ENCODE measurements around the gene CEP128.

Gene CEP128

GRCh38 chr14:80607430-80608190, 333.9 kb downstream of the CEP128 start:
- TF ChIP-seq CTCF (IDR thresholded peaks at IDR 0.05; ENCODE audit: low read depth, low read length, poor library complexity, severe bottlenecking): no peak
- no peaks in the 10 kb centered on the region for H3K4me1 ChIP-seq (ENCODE audit: control insufficient read depth, low read length)
- no peak overlapping the region for H3K27ac ChIP-seq (ENCODE audit: low read depth, low read length)
- H3K9me2 ChIP-seq (replicated peaks; ENCODE audit: control insufficient read depth, low read length): no peaks in the 10 kb centered on the region
- no peaks in the 10 kb centered on the region for H3K9me3 ChIP-seq (ENCODE audit: control insufficient read depth, insufficient read depth, low read length)
- H3K4me2 ChIP-seq (ENCODE audit: low read length): no peak overlapping the region
- no peaks in the 10 kb centered on the region for H3K36me3 ChIP-seq (ENCODE audit: control insufficient read depth, low read length)
- H3K79me2 ChIP-seq (ENCODE audit: control insufficient read depth, low read length): no peaks in the 10 kb centered on the region
- H4K20me1 ChIP-seq (ENCODE audit: control insufficient read depth, insufficient read depth, low read depth, low read length): no peaks in the 10 kb centered on the region
- no peaks in the 10 kb centered on the region for H3K27me3 ChIP-seq (ENCODE audit: control insufficient read depth, low read length)
- H3K4me3 ChIP-seq (ENCODE audit: low read length): no peak overlapping the region
- no peaks in the 10 kb centered on the region for H3F3A ChIP-seq (ENCODE audit: control insufficient read depth, insufficient read depth)

DNA sequence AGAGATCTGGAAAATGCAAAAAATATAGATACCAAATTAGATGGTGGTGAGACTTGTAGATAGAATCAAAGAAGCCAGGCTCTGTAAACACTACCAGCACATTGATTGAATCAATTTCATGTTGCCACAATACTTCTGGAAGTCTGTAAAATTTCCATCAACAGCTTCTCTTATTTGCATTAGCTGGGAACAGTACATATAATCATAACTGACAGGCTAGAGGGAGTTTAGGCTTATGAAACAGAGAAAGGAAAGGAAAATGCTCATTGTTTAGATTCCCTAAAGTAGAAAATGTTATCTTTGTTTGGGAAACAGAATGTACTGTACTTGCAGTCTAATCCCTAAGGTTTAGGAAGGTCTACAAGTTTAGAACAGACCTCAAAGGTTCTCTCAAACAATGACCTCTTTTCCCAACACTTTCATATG, 335.2 kb downstream of the CEP128 start:
- Histone ChIP-seq H3K9me2 (replicated peaks; ENCODE audit: control insufficient read depth, low read length) (no peaks in the 10 kb centered on the region), H4K20me1 (ENCODE audit: control insufficient read depth, insufficient read depth, low read depth, low read length) (no peaks in the 10 kb centered on the region), H3K4me2 (ENCODE audit: low read length) (no peak overlapping the region), H3K79me2 (ENCODE audit: control insufficient read depth, low read length) (no peaks in the 10 kb centered on the region), H3F3A (ENCODE audit: control insufficient read depth, insufficient read depth) (no peaks in the 10 kb centered on the region), H3K27ac (ENCODE audit: low read depth, low read length) (no peak overlapping the region), H3K4me3 (ENCODE audit: low read length) (no peak overlapping the region), H3K9me3 (ENCODE audit: control insufficient read depth, insufficient read depth, low read length) (no peaks in the 10 kb centered on the region), H3K36me3 (ENCODE audit: control insufficient read depth, low read length) (no peaks in the 10 kb centered on the region), H3K4me1 (ENCODE audit: control insufficient read depth, low read length) (no peaks in the 10 kb centered on the region), H3K27me3 (ENCODE audit: control insufficient read depth, low read length) (no peaks in the 10 kb centered on the region)
- no peak for TF ChIP-seq CTCF (IDR thresholded peaks at IDR 0.05; ENCODE audit: low read depth, low read length, poor library complexity, severe bottlenecking)
- no peak for TF ChIP-seq EZH2phosphoT487 (IDR thresholded peaks at IDR 0.05; ENCODE audit: borderline replicate concordance, low read length)

DNA sequence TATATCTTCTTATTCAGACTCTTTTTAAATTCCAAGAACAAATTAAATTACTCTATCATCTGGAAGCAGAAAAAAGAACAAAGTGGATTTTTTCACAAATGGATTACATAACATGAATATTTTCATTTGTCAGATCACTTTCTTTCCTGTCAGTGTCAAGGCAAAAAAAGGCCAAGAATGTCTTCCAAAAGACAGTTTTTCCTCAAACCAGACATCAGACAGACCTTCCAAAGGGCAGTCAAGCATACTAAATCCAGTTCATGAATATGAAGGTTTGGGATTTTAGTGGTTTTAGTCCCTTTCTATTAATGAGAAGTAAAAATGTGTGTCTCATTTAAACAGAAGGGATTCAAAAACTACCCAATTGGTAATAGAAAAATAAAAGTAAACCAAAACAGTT, 336.0 kb downstream of the CEP128 start:
- Histone ChIP-seq H3K4me3 (ENCODE audit: low read length) (no peak overlapping the region), H4K20me1 (ENCODE audit: control insufficient read depth, insufficient read depth, low read depth, low read length) (no peaks in the 10 kb centered on the region), H3K4me1 (ENCODE audit: control insufficient read depth, low read length) (no peaks in the 10 kb centered on the region), H3K9me3 (ENCODE audit: control insufficient read depth, insufficient read depth, low read length) (no peaks in the 10 kb centered on the region), H3K27ac (ENCODE audit: low read depth, low read length) (no peak overlapping the region), H3K4me2 (ENCODE audit: low read length) (no peak overlapping the region), H3K9me2 (replicated peaks; ENCODE audit: control insufficient read depth, low read length) (no peaks in the 10 kb centered on the region), H3K36me3 (ENCODE audit: control insufficient read depth, low read length) (no peaks in the 10 kb centered on the region), H3F3A (ENCODE audit: control insufficient read depth, insufficient read depth) (no peaks in the 10 kb centered on the region), H3K79me2 (ENCODE audit: control insufficient read depth, low read length) (no peaks in the 10 kb centered on the region), H3K27me3 (ENCODE audit: control insufficient read depth, low read length) (no peaks in the 10 kb centered on the region)
- TF ChIP-seq CTCF (IDR thresholded peaks at IDR 0.05; ENCODE audit: low read depth, low read length, poor library complexity, severe bottlenecking) (no peak), EZH2phosphoT487 (IDR thresholded peaks at IDR 0.05; ENCODE audit: borderline replicate concordance, low read length) (no peak)
